Endothelial cell of umbilical vein (primary cell): ENCODE data around the gene RIMS4. TPM values are rescaled to one million over a fixed set of nuclear protein-coding genes. Genes with fewer than 3 reads are reported as not detected.

Experiments
- BruUV-seq: library from RNA; stranded (reverse); fragments of 400-500 nt; replicated peaks from 2 replicates; lab custom pipeline; 2021; lab: Mats Ljungman, UMichigan
- CTCF ChIA-PET: fragments of 300-600, 350-600 bp; sonication (Branson Sonifier 250); formaldehyde crosslinking; loops from one replicate; lab custom pipeline; 2021; ENCODE audit warnings: antibody characterized with exemption, inconsistent platforms; lab: Charles Lee
- POLR2A ChIA-PET: fragments of 300-600, 350-600 bp; sonication (Branson Sonifier 250); formaldehyde crosslinking; loops from one replicate; lab custom pipeline; 2021; ENCODE audit warnings: antibody characterized with exemption, inconsistent platforms; lab: Charles Lee
- DNase-seq: peaks from one replicate; pipeline ENCODE4 v3.0.0-alpha.2; 2011; ENCODE audit warnings: low read depth, low spot score
- FAIRE-seq: peaks from 2 replicates; lab custom pipeline; 2011; peaks lifted over from hg19 to GRCh38; lab: Jason Lieb, UNC
- H2AFZ ChIP-seq: 2 replicates; pipeline ENCODE4 v1.6.0; 2012; ENCODE audit warnings: low read depth, low read length, control low read depth, inconsistent platforms
- H3K27ac ChIP-seq: 2 replicates; pipeline ENCODE4 v1.5.1; 2011; ENCODE audit warnings: low read depth, mild to moderate bottlenecking, control low read depth, low read length, moderate library complexity; ENCODE audit not compliant: insufficient read depth
- H3K27me3 ChIP-seq, 2 experiments: 2 replicates each; pipeline versions ENCODE4 v1.6.0 to v1.6.1; 2011; ENCODE audit warnings: low read length in 2 of 2, mixed read lengths in 1 of 2; ENCODE audit not compliant: control insufficient read depth in 2 of 2, insufficient read depth in 2 of 2
- H3K36me3 ChIP-seq, 2 experiments: 2 replicates in 1 of 2; 3 replicates in 1 of 2; pipeline ENCODE4 v1.5.1; 2011; ENCODE audit warnings: low read length in 2 of 2, mild to moderate bottlenecking in 1 of 2, moderate library complexity in 1 of 2; ENCODE audit not compliant: control insufficient read depth in 2 of 2, insufficient read depth in 2 of 2; ENCODE audit errors: extremely low read depth in 1 of 2
- H3K4me1 ChIP-seq: 3 replicates; pipeline ENCODE4 v1.5.1; 2011; ENCODE audit warnings: mild to moderate bottlenecking, low read length; ENCODE audit not compliant: control insufficient read depth, insufficient read depth; ENCODE audit errors: extremely low read depth
- H3K4me2 ChIP-seq: 2 replicates; pipeline ENCODE4 v1.6.1; 2011; ENCODE audit warnings: low read length, control low read depth, mixed read lengths; ENCODE audit not compliant: insufficient read depth
- H3K4me3 ChIP-seq, 3 experiments: fragments of 200-600 bp in 1 of 3; sonication (generic), shearing (Covaris generic) in 1 of 3; replicated peaks in 1 of 3; 2 replicates each; pipeline ENCODE4 v1.5.1; 2011 to 2016; ENCODE audit warnings: control low read depth in 3 of 3, low read length in 3 of 3, mild to moderate bottlenecking in 2 of 3, inconsistent platforms in 1 of 3, low read depth in 1 of 3, moderate library complexity in 1 of 3; ENCODE audit not compliant: insufficient read depth in 1 of 3
- H3K79me2 ChIP-seq: 2 replicates; pipeline ENCODE4 v1.6.0; 2012; ENCODE audit warnings: low read length, inconsistent platforms; ENCODE audit not compliant: control insufficient read depth, insufficient read depth
- H3K9ac ChIP-seq: replicated peaks from 2 replicates; pipeline ENCODE3; 2011; ENCODE audit warnings: low read length, control low read depth; ENCODE audit not compliant: insufficient read depth; ENCODE audit errors: extremely low read depth
- H3K9me1 ChIP-seq: replicated peaks from 3 replicates; pipeline ENCODE4 v1.6.0; 2011; ENCODE audit warnings: mild to moderate bottlenecking, low read length; ENCODE audit not compliant: control insufficient read depth, insufficient read depth; ENCODE audit errors: extremely low read depth
- H3K9me3 ChIP-seq: replicated peaks from 2 replicates; pipeline ENCODE4 v1.5.1; 2012; ENCODE audit warnings: low read length, inconsistent platforms; ENCODE audit not compliant: control insufficient read depth, insufficient read depth
- H4K20me1 ChIP-seq: replicated peaks from 2 replicates; pipeline ENCODE3; 2011; ENCODE audit warnings: mild to moderate bottlenecking, low read length; ENCODE audit not compliant: control insufficient read depth, insufficient read depth; ENCODE audit errors: extremely low read depth
- CTCF ChIP-seq, 2 donors: IDR thresholded peaks; 1 replicate in 1 of 2; 2 replicates in 1 of 2; pipeline ENCODE4 v1.5.1; 2011; ENCODE audit warnings: low read length in 2 of 2, mild to moderate bottlenecking in 2 of 2, moderate library complexity in 2 of 2, control low read depth in 1 of 2, inconsistent platforms in 1 of 2, low read depth in 1 of 2; ENCODE audit not compliant: insufficient read depth in 1 of 2; ENCODE audit errors: extremely low read depth in 1 of 2
- EZH2 ChIP-seq: IDR thresholded peaks from 2 replicates; pipeline ENCODE4 v1.6.1; 2012; ENCODE audit warnings: borderline replicate concordance, low read depth, mild to moderate bottlenecking, moderate library complexity, low read length, inconsistent platforms; ENCODE audit not compliant: severe bottlenecking
- FOS ChIP-seq: IDR thresholded peaks from 2 replicates; pipeline ENCODE4 v1.6.1; 2011; ENCODE audit warnings: mild to moderate bottlenecking, low read length, moderate library complexity, borderline replicate concordance; ENCODE audit not compliant: insufficient read depth
- GATA2 ChIP-seq: IDR thresholded peaks from 2 replicates; pipeline ENCODE4 v1.7.0; 2011; ENCODE audit warnings: low read depth, mild to moderate bottlenecking, moderate library complexity, mixed read lengths, low read length; ENCODE audit not compliant: insufficient read length, insufficient read depth
- JUN ChIP-seq: IDR thresholded peaks from 2 replicates; pipeline ENCODE4 v1.6.1; 2011; ENCODE audit warnings: borderline replicate concordance, low read depth; ENCODE audit not compliant: insufficient read length, insufficient read depth
- MAX ChIP-seq: IDR thresholded peaks from 2 replicates; pipeline ENCODE4 v1.6.1; 2011; ENCODE audit not compliant: insufficient read depth, insufficient read length
- MYC ChIP-seq: IDR thresholded peaks from one replicate; pipeline ENCODE4 v1.6.1; 2011; ENCODE audit warnings: mild to moderate bottlenecking, low read depth, low read length
- POLR2A ChIP-seq: IDR thresholded peaks from 2 replicates; pipeline ENCODE4 v1.6.1; 2012; ENCODE audit warnings: low read depth, mild to moderate bottlenecking, control low read depth, low read length
- POLR2AphosphoS5 ChIP-seq: IDR thresholded peaks from 2 replicates; pipeline ENCODE4 v1.6.1; 2012; ENCODE audit warnings: low read depth, mild to moderate bottlenecking, control low read depth, low read length, moderate library complexity; ENCODE audit not compliant: insufficient read depth
- dilution Hi-C: fragments of 300-500 bp; cut with MboI; formaldehyde crosslinking; loops from one replicate; pipeline ENCODE4 v1.15.0; 2019; ENCODE audit warnings: low sequenced_read_pairs; ENCODE audit not compliant: extremely low pct_ligation_motif_present
- intact Hi-C: fragments of 100-400 bp; cut with micrococcal nuclease; formaldehyde crosslinking; loops from one replicate; pipeline ENCODE4 v1.10.0; 2022
- polyA plus RNA-seq, 4 experiments: library from polyadenylated mRNA; depleted of rRNA in 3 of 4; stranded (reverse) in 3 of 4; unstranded in 1 of 4; fragments of >200 nt; gene quantifications; 2 replicates each; pipeline versions ENCODE4 v1.2.1 to v1.2.3, GENCODE V29; 2011 to 2012; ENCODE audit warnings: missing spikeins in 1 of 4
- total RNA-seq: library from RNA; stranded (reverse); gene quantifications from 2 replicates; pipeline ENCODE4 v1.2.3, GENCODE V29; 2021

The RIMS4 gene
- total and polyA plus RNA-seq, 2 donors (not counting 3 experiments of a cell fraction or from before 2014, with no cell fraction given), result not detected

- Histone ChIP-seq H3K9me3 (no peaks in the 10 kb centered on the region), H3K27ac (no peak overlapping the region), H2AFZ (no peak overlapping the region), H3K4me2 (no peak overlapping the region), H3K9ac (no peak overlapping the region), H3K4me3 (no peak overlapping the region), H3K79me2 (no peaks in the 10 kb centered on the region), H3K27me3 (peaks cover 2 to 6% of the 10 kb centered on the region in 2 experiments), H3K36me3 (no peaks in the 10 kb centered on the region), H4K20me1 (no peaks in the 10 kb centered on the region), H3K9me1 (no peaks in the 10 kb centered on the region), H3K4me1 (no peaks in the 10 kb centered on the region)
- TF ChIP-seq GATA2, result no peak
- TF ChIP-seq MAX, result no peak
- no peak for TF ChIP-seq POLR2AphosphoS5
- TF ChIP-seq FOS, result no peak
- TF ChIP-seq JUN, result no peak
- no peak for TF ChIP-seq EZH2
- TF ChIP-seq MYC, result no peak
- TF ChIP-seq CTCF (IDR thresholded peaks at IDR 0.05; ENCODE audit: extremely low read depth in 1 of 2, insufficient read depth in 1 of 2, low read depth in 1 of 2, low read length in 2 of 2), result no peak
- TF ChIP-seq POLR2A, result no peak
- BruUV-seq, result no TSS peak
- DNase-seq, result no peak
- no peak for FAIRE-seq
- POLR2A ChIA-PET, result no interaction called here
- intact Hi-C loops (no loop called here), dilution Hi-C loops (no loop called here)
- CTCF ChIA-PET, result no interaction called here
Observed at GRCh38 chr20:44828640-44829039, 18.3 kb upstream of the RIMS4 start.
